HepG2 (cell line): ENCODE data around the gene ARHGAP22. TPM values are rescaled to one million over a fixed set of nuclear protein-coding genes. Genes with fewer than 3 reads are reported as not detected.

Experiments
- ATAC-seq: fragments of 200-7000 bp; cut with Tn5 transposase; 3 replicates; pipeline ENCODE4 v1.9.1; 2020; ENCODE audit warnings: mild to moderate bottlenecking, moderate library complexity
- BruUV-seq: library from RNA; stranded (reverse); fragments of 400-500 nt; replicated peaks from 2 replicates; lab custom pipeline; 2021; lab: Mats Ljungman, UMichigan
- CTCF ChIA-PET: fragments of 300-600 bp; formaldehyde crosslinking; extraction: SDS; loops from one replicate; lab custom pipeline; 2021; ENCODE audit warnings: low total read pairs, inconsistent platforms, low intra/inter-chr PET ratio; lab: Yijun Ruan, JAX
- POLR2A ChIA-PET: fragments of 350-600 bp; sonication (Branson Sonifier 250); formaldehyde crosslinking; loops from one replicate; lab custom pipeline; 2020; ENCODE audit warnings: antibody characterized with exemption, inconsistent platforms; lab: Yijun Ruan, JAX
- DNase-seq: peaks from one replicate; pipeline ENCODE4 v3.0.0-alpha.2; 2015; ENCODE audit warnings: low spot score
- FAIRE-seq: peaks from 3 replicates; lab custom pipeline; 2011; peaks lifted over from hg19 to GRCh38; lab: Jason Lieb, UNC
- H2AFZ ChIP-seq: one replicate; pipeline ENCODE4 v1.6.1; 2011; ENCODE audit warnings: low read length, inconsistent platforms
- H3K27ac ChIP-seq: fragments of 300-600 bp; 3 replicates; pipeline ENCODE4 v1.8.0; 2011; ENCODE audit warnings: mixed run types, mild to moderate bottlenecking, mixed read lengths, low read length, inconsistent platforms; ENCODE audit not compliant: insufficient read depth; ENCODE audit errors: extremely low read length
- H3K27me3 ChIP-seq, 2 experiments: fragments of 200-600 bp in 1 of 2; 2 replicates in 1 of 2; 3 replicates in 1 of 2; pipeline versions ENCODE4 v1.6.0 to v1.8.0; 2011; ENCODE audit warnings: low read length in 2 of 2, mild to moderate bottlenecking in 2 of 2, moderate library complexity in 2 of 2, inconsistent platforms in 1 of 2; ENCODE audit not compliant: insufficient read depth in 2 of 2, control insufficient read depth in 1 of 2
- H3K36me3 ChIP-seq, 2 experiments: fragments of 200-600 bp in 1 of 2; replicated peaks in 1 of 2; 2 replicates in 1 of 2; 3 replicates in 1 of 2; pipeline versions ENCODE4 v1.5.1 to v1.8.0; 2011; ENCODE audit warnings: low read length in 2 of 2, inconsistent platforms in 1 of 2; ENCODE audit not compliant: insufficient read depth in 2 of 2, control insufficient read depth in 1 of 2
- H3K4me1 ChIP-seq: 2 replicates; pipeline ENCODE4 v1.5.1; 2012; ENCODE audit warnings: low read length, inconsistent platforms; ENCODE audit not compliant: insufficient read depth
- H3K4me2 ChIP-seq: 2 replicates; pipeline ENCODE4 v1.6.0; 2011; ENCODE audit warnings: low read depth, low read length, inconsistent platforms
- H3K4me3 ChIP-seq, 3 experiments: fragments of 200-600 bp in 1 of 3; sonication (generic), shearing (Covaris generic) in 1 of 3; replicated peaks in 1 of 3; 2 replicates each; pipeline ENCODE4 v1.5.1; 2011 to 2016; ENCODE audit warnings: low read length in 3 of 3, inconsistent platforms in 2 of 3, low read depth in 2 of 3, mild to moderate bottlenecking in 2 of 3, control low read depth in 1 of 3, mixed read lengths in 1 of 3; ENCODE audit not compliant: insufficient read depth in 1 of 3
- H3K79me2 ChIP-seq: one replicate; pipeline ENCODE4 v1.6.1; 2011; ENCODE audit warnings: low read length, inconsistent platforms; ENCODE audit not compliant: insufficient read depth
- H3K9ac ChIP-seq: 2 replicates; pipeline ENCODE4 v1.6.0; 2011; ENCODE audit warnings: mild to moderate bottlenecking, low read depth, low read length, inconsistent platforms; ENCODE audit not compliant: insufficient read depth
- H3K9me3 ChIP-seq: 2 replicates; pipeline ENCODE4 v1.5.1; 2012; ENCODE audit warnings: mild to moderate bottlenecking, low read length
- H4K20me1 ChIP-seq: 2 replicates; pipeline ENCODE4 v1.6.0; 2011; ENCODE audit warnings: inconsistent platforms, mild to moderate bottlenecking, low read length, moderate library complexity; ENCODE audit not compliant: insufficient read depth
- HNRNPK ChIP-seq: fragments of 200-400 bp; formaldehyde crosslinking; IDR thresholded peaks from 2 replicates; pipeline ENCODE4 v1.6.1; 2018; ENCODE audit warnings: low read length, low read depth, moderate library complexity, mild to moderate bottlenecking; ENCODE audit not compliant: poor library complexity, severe bottlenecking
- MAFK ChIP-seq, 2 experiments: IDR thresholded peaks in 1 of 2; conservative IDR thresholded peaks in 1 of 2; 2 replicates each; pipeline ENCODE4 v1.6.1; 2011; ENCODE audit warnings: improper control_type of control experiment in 2 of 2, low read length in 2 of 2
- NFE2L2 ChIP-seq: fragments of 150-350 bp; IDR thresholded peaks from 2 replicates; pipeline ENCODE4 v1.6.1; 2014; ENCODE audit warnings: low read length
- NPAS2 ChIP-seq: sonication (generic); formaldehyde crosslinking; IDR thresholded peaks from 2 replicates; pipeline ENCODE4 v1.8.0; 2022; ENCODE audit warnings: mild to moderate bottlenecking, missing genetic modification reagents, borderline replicate concordance
- ZUFSP ChIP-seq: sonication (generic); formaldehyde crosslinking; IDR thresholded peaks from 2 replicates; pipeline ENCODE4 v1.9.0; 2021; ENCODE audit warnings: missing genetic modification reagents, mild to moderate bottlenecking, borderline replicate concordance
- WGBS: methylation state at CpG from one replicate; pipeline ENCODE4 v1.1.6; 2017; ENCODE audit warnings: low lambda C conversion rate; 5-methylcytosine and 5-hydroxymethylcytosine counted together
- in situ Hi-C: cut with HindIII; loops from 2 replicates; pipeline ENCODE4 v1.10.0; 2017; ENCODE audit warnings: low pct_unique_long_range_greater_than_20kb; ENCODE audit not compliant: extremely low pct_ligation_motif_present
- intact Hi-C: fragments of 100-400 bp; cut with micrococcal nuclease; formaldehyde crosslinking; loops from one replicate; pipeline ENCODE4 v1.10.0; 2022; ENCODE audit not compliant: unreplicated experiment
- polyA plus RNA-seq, 8 experiments: library from polyadenylated mRNA; depleted of rRNA in 3 of 8; stranded (reverse) in 7 of 8; unstranded in 1 of 8; fragments of >200 nt; fragmentation: Illumina TruSeq in 4 of 8; extraction: Trizol in 4 of 8; gene quantifications; 2 replicates each; pipeline versions ENCODE4 v1.2.1 to v1.2.3, GENCODE V29; 2011 to 2016; ENCODE audit warnings: low read depth in 4 of 8, missing spikeins in 1 of 8, mixed read lengths in 1 of 8; ENCODE audit not compliant: insufficient read depth in 1 of 8
- total RNA-seq, 5 experiments: library from RNA; depleted of rRNA; stranded (reverse); fragments of >200 nt; fragmentation: Illumina TruSeq; extraction: Trizol; gene quantifications; 2 replicates each; pipeline ENCODE4 v1.2.3, GENCODE V29; 2016; ENCODE audit warnings: low read depth in 1 of 5

The ARHGAP22 gene
- total and polyA plus RNA-seq, 2 of the 13 experiments (the other 11 are each of a cell fraction or from before 2014, with no cell fraction given) = 0.08 to 0.38 TPM

DNA sequence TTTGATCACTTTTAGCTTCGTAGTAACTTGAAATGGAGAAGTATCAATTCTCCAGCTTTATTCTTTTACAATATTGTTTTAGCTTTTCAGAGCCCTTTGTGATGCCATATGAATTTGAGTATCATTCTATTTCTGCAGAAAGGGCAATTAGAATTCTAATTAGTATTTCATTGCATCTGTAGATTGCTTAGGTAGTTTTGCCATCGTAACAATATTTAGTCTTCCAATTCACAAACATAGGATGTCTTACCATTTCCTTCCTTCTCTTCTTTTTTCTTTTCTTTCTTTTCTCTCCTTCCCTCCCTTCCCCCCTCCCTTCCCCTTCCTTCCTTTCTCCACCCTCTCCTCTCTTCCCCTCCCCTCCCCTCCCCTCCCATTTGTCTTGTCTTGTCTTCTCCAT, 193.4 kb downstream of the ARHGAP22 start:
- no TSS peak for BruUV-seq
- Histone ChIP-seq H3K27ac (no peak overlapping the region), H4K20me1 (no peaks in the 10 kb centered on the region), H3K9ac (no peak overlapping the region), H3K4me1 (peaks cover 15% of the 10 kb centered on the region), H3K79me2 (no peaks in the 10 kb centered on the region), H3K27me3 (no peaks in the 10 kb centered on the region), H3K4me2 (no peak overlapping the region), H3K36me3 (peaks cover 0 to 22% of the 10 kb centered on the region in 2 experiments; a peak in 1 of 5 replicates), H3K9me3 (no peaks in the 10 kb centered on the region), H3K4me3 (no peak overlapping the region), H2AFZ (no peak overlapping the region)
- DNase-seq (no peak), ATAC-seq (no peak), FAIRE-seq (no peak)
- in situ Hi-C loops (no loop called here), intact Hi-C loops (loop anchor here (10.0 kb wide), 1 partner anchor 47 kb away; no protein-coding TSS in a partner anchor)
- ChIA-PET POLR2A (no interaction called here), CTCF (no interaction called here)
- WGBS = 97% methylated on average over 2 of the region's 2 CpGs
- TF ChIP-seq ZUFSP (no peak), HNRNPK (peak; percentile 87)

GRCh38 chr10:48410503-48410902, 194.4 kb downstream of the ARHGAP22 start:
- CTCF ChIA-PET = no interaction called here
- no peak for DNase-seq
- H3K9ac ChIP-seq = no peak overlapping the region
- TF ChIP-seq MAFK (conservative IDR thresholded peaks at IDR 0.05 in 1 of 2, IDR thresholded peaks at IDR 0.05 in 1 of 2; ENCODE audit: low read length in 2 of 2) (0 out of 4 replicates have a peak, but pooled peaks of 1 of the 2 experiments have one; percentile 1), NPAS2 (CRISPR knock-in tag) (no peak), NFE2L2 (peak; percentile 32; the same call in 1 of the 2 replicates)
- H3K9me3 ChIP-seq = no peaks in the 10 kb centered on the region
- intact Hi-C loops = loop anchor here (10.0 kb wide), 1 partner anchor 46 kb away; no protein-coding TSS in a partner anchor
- H2AFZ ChIP-seq = no peak overlapping the region
- no peaks in the 10 kb centered on the region for H4K20me1 ChIP-seq
- peaks cover 0 to 22% of the 10 kb centered on the region in 2 experiments; a peak in 1 of 5 replicates for H3K36me3 ChIP-seq
- FAIRE-seq = no peak
- ATAC-seq = no peak
- in situ Hi-C loops = no loop called here
- H3K27ac ChIP-seq = no peak overlapping the region
- H3K27me3 ChIP-seq = no peaks in the 10 kb centered on the region
- peaks cover 10% of the 10 kb centered on the region for H3K4me1 ChIP-seq
- H3K4me2 ChIP-seq = no peak overlapping the region
- POLR2A ChIA-PET = no interaction called here
- H3K79me2 ChIP-seq = no peaks in the 10 kb centered on the region
- no peak overlapping the region for H3K4me3 ChIP-seq
- no TSS peak for BruUV-seq
- WGBS = 97% methylated on average over 6 of the region's 6 CpGs
